ENCODE measurements around the gene NCAPG2. TPM values are rescaled to one million over a fixed set of nuclear protein-coding genes. Genes with fewer than 3 reads are reported as not detected.

NCAPG2 gene
- total RNA-seq, 4 donors from 2014 or later, result 4.6 to 6.4 (median 5.6) TPM

DNA sequence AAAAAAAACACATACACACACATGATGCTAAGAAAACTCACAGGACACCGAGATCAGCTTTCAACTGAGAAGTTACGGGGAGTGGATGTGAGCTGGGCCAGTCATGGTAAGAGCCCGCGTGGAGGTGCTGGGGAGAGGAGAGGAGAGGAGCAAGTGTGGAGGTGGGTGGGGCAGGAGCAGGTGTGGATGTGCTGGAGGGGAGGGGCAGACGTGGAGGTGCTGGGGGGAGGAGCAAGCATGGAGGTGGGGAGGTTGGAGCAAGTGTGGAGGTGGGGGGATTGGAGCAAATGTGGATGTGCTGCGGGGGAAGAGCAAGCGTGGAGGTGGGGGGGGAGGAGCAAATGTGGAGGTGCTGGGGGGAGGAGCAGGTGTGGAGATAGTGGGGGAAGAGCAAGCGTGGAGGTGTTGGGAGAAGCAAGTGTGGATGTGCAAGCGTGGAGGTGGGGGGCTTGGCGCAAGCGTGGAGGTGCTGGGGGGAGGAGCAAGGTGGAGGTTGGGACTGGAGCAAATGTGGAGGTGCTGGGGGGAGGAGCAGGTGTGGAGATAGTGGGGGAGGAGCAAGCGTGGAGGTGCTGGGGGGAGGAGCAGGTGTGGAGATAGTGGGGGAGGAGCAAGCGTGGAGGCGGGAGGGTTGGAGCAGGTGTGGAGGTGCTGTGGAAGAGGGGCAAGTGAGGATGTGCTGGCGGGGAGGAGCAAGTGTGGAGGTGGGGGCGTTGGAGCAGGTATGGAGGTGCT is 24.5 kb upstream of the NCAPG2 start:
- TF ChIP-seq EP300 (IDR thresholded peaks at IDR 0.05), result no peak
- no peak for TF ChIP-seq POLR2AphosphoS5 (IDR thresholded peaks at IDR 0.05)
- TF ChIP-seq, protein P1, sequence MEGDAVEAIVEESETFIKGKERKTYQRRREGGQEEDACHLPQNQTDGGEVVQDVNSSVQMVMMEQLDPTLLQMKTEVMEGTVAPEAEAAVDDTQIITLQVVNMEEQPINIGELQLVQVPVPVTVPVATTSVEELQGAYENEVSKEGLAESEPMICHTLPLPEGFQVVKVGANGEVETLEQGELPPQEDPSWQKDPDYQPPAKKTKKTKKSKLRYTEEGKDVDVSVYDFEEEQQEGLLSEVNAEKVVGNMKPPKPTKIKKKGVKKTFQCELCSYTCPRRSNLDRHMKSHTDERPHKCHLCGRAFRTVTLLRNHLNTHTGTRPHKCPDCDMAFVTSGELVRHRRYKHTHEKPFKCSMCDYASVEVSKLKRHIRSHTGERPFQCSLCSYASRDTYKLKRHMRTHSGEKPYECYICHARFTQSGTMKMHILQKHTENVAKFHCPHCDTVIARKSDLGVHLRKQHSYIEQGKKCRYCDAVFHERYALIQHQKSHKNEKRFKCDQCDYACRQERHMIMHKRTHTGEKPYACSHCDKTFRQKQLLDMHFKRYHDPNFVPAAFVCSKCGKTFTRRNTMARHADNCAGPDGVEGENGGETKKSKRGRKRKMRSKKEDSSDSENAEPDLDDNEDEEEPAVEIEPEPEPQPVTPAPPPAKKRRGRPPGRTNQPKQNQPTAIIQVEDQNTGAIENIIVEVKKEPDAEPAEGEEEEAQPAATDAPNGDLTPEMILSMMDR (IDR thresholded peaks at IDR 0.05), result no peak
- no peak for TF ChIP-seq POLR2A (IDR thresholded peaks at IDR 0.05)
- ATAC-seq, result no peak

DNA sequence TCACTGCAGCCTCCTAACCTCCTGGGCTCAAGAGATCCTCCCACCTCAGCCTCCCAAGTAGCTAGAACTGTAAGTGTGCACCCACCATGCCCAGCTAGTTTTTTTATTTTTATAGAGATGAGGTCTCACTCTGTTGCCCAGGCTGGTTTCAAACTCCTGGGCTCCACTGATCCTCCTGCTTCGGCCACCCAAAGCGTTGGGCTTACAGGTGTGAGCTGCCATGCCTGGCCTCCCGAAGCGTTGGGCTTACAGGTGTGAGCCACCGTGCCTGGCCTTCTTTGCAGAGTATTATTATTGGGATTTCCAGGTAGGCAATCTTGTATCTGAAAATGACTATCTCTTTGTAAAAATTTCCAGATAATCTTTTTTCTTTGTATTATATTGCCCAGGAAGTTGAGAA is 23.1 kb upstream of the NCAPG2 start:
- H3K4me1 ChIP-seq, result peaks cover 0 to 6% (median 0%) of the 10 kb centered on the region in 3 donors
- no peaks in the 10 kb centered on the region for H3K9me3 ChIP-seq
- peaks cover 0 to 30% of the 10 kb centered on the region in 2 donors for H3K36me3 ChIP-seq
- H3K4me3 ChIP-seq, result no peak overlapping the region
- TF ChIP-seq POLR2A (IDR thresholded peaks at IDR 0.05), result no peak
- TF ChIP-seq POLR2AphosphoS5 (IDR thresholded peaks at IDR 0.05), result no peak
- TF ChIP-seq EP300 (IDR thresholded peaks at IDR 0.05), result no peak
- TF ChIP-seq, protein P1 (IDR thresholded peaks at IDR 0.05), result no peak
- no peaks in the 10 kb centered on the region for H3K27me3 ChIP-seq
- ATAC-seq, result no peak
- H3K27ac ChIP-seq, result no peak overlapping the region
- 95% methylated on average over 4 of the region's 5 CpGs; no CpG with 5 or more reads in 1 of the 2 donors for WGBS, 2 donors (ENCODE audit: low coverage in 1 of 2)

More for the DNA sequence above, 24.5 kb upstream of the NCAPG2 start:
- no peaks in the 10 kb centered on the region for H3K27me3 ChIP-seq
- H3K4me3 ChIP-seq, result no peak overlapping the region
- no peaks in the 10 kb centered on the region for H3K9me3 ChIP-seq
- WGBS, 2 donors (ENCODE audit: low coverage in 1 of 2), result 82 to 86% methylated on average over 4 to 16 of the region's 16 CpGs
- peaks cover 0 to 12% (median 0%) of the 10 kb centered on the region in 3 donors for H3K4me1 ChIP-seq
- H3K27ac ChIP-seq, result no peak overlapping the region
- peaks cover 0 to 44% of the 10 kb centered on the region in 2 donors for H3K36me3 ChIP-seq

DNA sequence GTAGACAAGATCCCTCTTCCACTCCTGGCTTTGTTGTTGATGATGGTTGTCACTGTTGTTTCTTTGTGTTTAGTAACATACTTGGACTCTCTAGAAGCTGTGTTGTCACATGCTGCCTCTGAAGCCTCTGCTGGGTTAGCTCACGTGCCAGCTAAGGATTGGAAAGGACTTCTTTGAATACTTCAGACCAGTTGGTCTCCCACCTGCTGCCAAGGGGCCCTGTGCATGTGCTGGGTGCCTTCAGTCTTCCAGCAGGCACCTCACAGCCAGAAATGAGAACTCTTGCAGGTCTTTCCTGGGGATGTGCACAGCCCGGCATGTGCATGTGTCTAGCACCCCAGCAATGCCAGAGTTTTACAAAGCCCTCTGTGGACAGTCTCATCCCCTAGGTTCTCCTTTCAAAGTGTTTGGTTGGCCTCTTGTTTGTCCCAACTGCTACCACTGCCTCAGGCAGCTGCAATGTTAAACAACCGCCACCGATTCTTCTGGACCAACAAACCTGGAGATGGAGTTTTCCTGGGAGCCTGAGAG is 21.7 kb upstream of the NCAPG2 start:
- no peak for ATAC-seq
- WGBS, 2 donors (ENCODE audit: low coverage in 1 of 2), result 94% methylated on average over 2 to 3 of the region's 4 CpGs

DNA sequence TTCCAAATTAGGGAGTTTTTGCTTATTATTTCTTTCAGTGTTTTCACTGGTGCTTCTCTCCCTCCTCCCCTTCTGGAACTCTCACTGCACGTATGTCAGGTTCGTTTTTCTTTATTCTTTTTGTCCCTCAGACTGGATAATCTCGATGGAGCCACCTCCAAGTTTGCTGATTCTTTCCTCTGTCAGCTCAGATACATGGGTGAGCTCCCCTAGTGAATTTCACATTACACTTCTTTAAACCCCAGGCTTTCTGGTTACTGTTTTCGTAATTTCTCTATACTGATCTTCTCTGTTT is 20.8 kb upstream of the NCAPG2 start:
- no peak for ATAC-seq
- 60 to 71% methylated on average over 4 of the region's 4 CpGs for WGBS, 2 donors (ENCODE audit: low coverage in 1 of 2)

More for the DNA sequence above, 21.7 kb upstream of the NCAPG2 start:
- TF ChIP-seq POLR2A (IDR thresholded peaks at IDR 0.05), result no peak
- no peak for TF ChIP-seq POLR2AphosphoS5 (IDR thresholded peaks at IDR 0.05)
- TF ChIP-seq, protein P1 (IDR thresholded peaks at IDR 0.05), result no peak
- TF ChIP-seq EP300 (IDR thresholded peaks at IDR 0.05), result no peak
- H3K36me3 ChIP-seq, result peaks cover 0 to 17% of the 10 kb centered on the region in 2 donors
- H3K4me1 ChIP-seq, result peaks cover 0 to 5% (median 0%) of the 10 kb centered on the region in 3 donors
- no peak overlapping the region for H3K4me3 ChIP-seq
- H3K27me3 ChIP-seq, result no peaks in the 10 kb centered on the region
- H3K9me3 ChIP-seq, result no peaks in the 10 kb centered on the region
- H3K27ac ChIP-seq, result no peak overlapping the region

More for the DNA sequence above, 20.8 kb upstream of the NCAPG2 start:
- Histone ChIP-seq H3K4me1 (no peaks in the 10 kb centered on the region), H3K36me3 (peaks cover 0 to 8% of the 10 kb centered on the region in 2 donors), H3K27ac (no peak overlapping the region), H3K4me3 (no peak overlapping the region), H3K27me3 (no peaks in the 10 kb centered on the region), H3K9me3 (no peaks in the 10 kb centered on the region)
- TF ChIP-seq EP300 (IDR thresholded peaks at IDR 0.05) (no peak), POLR2A (IDR thresholded peaks at IDR 0.05) (no peak)
- TF ChIP-seq, protein P1 (IDR thresholded peaks at IDR 0.05), result no peak

Measured in gastroesophageal sphincter (tissue), 4 donors.